22Rv1 (cell line): ENCODE measurements around the gene HOXD12.

Source experiments
- H3K27ac ChIP-seq: fragments of 450-650 bp; 2 replicates; pipeline ENCODE4 v1.5.1; 2017
- ZFX ChIP-seq: fragments of 450-650 bp; IDR thresholded peaks from 2 replicates; pipeline ENCODE4 v1.6.1; 2017; ENCODE audit warnings: antibody characterized with exemption, borderline replicate concordance
- TF ChIP-seq, protein P1 (sequence below): fragments of 450-650 bp; IDR thresholded peaks from 2 replicates; pipeline ENCODE4 v1.5.1; 2017; ENCODE audit warnings: mild to moderate bottlenecking

HOXD12 gene

DNA sequence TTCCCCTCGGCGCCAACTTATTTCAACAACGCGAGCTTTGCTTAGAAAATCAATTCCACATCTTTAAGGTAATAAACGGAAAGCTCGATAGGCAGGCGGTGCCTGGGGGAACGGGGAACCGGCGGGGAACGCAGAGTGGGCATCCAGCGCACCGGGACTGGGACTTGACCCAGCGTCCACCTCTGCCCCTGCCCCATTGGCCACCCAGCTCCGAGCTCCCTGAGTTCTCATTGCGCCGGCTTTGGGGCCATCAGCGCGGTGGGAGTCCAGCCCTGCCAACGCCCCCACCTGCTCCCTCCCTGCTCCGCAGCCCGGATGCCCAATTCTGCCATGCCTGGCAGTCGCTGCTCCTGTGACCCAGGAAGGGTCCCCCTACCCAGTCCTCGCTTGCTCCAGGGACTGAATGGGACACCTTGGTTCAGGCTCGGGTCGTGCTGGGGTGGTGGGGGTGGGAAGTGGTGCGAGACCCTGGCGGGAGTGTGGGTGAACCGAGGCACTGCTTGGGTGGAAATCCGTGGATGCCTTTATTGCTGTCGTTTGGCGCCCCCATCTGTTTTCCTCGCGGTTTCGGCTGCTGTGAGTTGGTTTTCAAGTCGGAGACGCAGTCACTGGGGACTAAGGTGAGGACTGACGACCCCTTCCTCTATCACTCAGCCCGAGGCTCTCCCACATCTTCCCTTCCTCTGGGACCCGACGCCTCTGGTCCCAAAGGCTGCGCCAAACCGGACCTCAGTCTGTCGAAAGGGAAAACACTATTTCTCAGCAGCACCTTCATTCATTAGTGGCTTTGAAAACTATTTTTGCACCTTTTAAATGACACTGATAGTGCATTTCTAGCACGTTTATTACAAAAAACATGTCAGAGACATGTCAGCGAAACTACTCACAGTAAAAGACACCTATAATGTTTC is 13.5 kb upstream of the HOXD12 start:
- TF ChIP-seq, protein P1, sequence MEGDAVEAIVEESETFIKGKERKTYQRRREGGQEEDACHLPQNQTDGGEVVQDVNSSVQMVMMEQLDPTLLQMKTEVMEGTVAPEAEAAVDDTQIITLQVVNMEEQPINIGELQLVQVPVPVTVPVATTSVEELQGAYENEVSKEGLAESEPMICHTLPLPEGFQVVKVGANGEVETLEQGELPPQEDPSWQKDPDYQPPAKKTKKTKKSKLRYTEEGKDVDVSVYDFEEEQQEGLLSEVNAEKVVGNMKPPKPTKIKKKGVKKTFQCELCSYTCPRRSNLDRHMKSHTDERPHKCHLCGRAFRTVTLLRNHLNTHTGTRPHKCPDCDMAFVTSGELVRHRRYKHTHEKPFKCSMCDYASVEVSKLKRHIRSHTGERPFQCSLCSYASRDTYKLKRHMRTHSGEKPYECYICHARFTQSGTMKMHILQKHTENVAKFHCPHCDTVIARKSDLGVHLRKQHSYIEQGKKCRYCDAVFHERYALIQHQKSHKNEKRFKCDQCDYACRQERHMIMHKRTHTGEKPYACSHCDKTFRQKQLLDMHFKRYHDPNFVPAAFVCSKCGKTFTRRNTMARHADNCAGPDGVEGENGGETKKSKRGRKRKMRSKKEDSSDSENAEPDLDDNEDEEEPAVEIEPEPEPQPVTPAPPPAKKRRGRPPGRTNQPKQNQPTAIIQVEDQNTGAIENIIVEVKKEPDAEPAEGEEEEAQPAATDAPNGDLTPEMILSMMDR, result peak; percentile 52
- no peak for TF ChIP-seq ZFX
- H3K27ac ChIP-seq, result no peak overlapping the region

DNA sequence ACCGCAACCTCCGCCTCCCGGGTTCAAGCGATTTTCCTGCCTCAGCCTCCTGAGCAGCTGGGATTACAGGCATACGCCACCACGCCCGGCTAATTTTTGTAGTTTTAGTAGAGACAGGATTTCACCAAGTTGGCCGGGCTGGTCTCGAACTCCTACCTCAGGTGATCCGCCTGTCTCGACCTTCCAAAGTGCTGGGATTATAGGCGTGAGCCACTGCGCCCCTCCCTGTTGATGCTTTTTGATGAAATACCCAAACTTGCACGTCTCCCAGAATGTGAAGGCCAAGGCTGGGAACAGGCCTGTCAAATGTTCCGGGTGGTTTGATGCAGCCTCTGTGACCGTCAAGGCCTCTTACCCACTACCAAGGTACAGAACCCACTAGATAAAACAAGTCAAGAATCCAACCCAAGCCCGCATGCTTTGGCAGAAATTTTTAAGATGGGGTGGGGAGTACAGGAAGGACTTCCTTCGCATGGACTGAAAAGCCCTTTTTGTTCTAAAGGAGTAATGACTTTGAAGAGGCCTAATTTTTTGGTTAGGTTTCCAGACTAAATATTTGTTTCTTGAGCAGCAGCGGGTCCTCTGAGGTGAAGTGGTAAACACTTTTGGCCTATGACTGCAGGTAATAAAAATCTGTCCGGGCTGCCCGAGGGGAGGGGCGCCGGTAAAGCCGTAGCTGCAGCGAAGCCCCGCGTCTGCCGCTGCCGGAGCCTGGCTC is 12.1 kb upstream of the HOXD12 start:
- TF ChIP-seq, protein P1, result no peak
- TF ChIP-seq ZFX, result no peak

DNA sequence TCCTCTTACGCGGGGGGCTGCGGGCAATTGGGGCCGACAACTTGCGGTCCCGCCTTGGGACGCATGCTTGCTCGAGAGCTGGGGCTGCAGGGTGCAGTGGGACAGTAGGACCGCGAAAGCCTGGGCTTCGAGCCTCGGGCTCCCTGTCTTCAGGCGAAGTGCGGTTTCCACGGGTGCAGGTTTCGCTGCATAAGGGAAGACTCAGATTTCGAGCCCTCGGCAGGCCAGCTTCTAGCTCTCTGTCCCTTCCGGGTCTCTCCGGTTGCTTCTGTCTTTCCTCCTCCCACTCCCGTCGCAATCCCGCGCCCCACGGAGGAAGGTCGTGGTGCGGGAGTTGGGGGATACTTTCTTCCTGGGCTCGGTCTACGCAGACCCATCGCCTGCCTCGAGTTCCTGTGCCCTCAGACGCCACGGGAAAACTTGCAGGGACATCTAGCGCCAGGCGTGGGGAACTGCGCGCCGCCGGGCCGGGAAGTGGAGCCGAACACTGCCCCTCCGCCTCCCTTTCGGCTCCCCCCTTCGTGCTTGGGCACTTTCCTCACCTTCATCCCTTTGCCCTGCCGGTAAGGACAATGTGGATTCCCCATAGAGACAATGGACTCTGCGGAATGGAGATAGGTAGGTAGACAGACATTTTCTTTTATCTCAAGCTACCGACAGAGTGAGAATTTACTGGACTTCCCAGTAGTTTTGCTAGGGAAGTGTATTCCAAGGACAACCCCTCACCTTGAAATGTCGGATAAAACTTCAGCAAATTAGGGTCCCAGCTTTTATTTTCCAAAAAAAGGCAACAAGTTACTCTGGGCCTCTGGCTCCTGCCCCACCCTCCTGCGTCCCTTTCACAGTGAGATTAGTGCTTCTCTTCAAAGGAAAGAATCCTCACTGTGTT is 11.3 kb upstream of the HOXD12 start:
- no peak overlapping the region for H3K27ac ChIP-seq

More for the DNA sequence above, 12.1 kb upstream of the HOXD12 start:
- H3K27ac ChIP-seq, result no peak overlapping the region

DNA sequence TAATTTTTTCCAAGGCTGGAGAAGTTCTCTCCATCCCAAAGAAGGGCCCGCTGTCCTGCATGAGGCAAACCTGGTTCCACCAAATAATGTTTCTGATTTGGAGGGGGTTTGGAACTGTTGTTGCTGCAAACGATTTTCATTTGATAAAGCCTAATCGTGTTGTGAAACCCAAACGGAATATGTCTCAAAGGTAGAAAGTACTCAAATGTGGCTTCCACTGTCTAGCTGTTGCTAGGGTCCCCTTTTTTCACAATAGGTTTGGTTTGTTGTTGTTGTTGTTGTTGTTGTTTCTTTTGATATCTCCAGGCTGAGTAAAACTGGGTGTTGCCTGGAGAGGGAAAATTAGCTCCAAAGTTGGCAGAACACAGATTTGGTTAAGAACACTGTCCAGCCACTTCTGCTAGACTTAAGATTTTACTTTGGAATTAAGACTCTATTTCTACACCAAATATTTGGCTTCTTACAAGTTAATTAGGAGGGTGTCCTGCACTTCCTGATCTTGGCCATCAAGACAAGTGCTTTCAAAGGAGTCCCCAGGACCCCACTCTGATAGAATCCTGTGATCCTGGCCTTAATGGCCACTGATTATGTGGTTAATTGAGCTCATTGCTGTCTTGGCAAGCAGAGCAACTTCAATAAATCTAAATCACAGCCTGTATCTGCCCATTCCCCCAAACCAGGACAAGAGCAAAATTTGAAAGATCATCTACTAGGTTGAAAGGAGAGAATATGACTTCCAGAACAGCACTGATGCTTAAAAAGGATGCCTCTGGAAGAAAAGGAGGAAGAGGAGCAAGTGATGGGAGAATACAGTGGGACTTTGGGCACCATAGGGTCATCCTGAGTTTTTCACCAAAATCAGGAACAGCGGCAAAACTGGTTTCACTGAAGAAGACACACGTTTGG is 10.4 kb upstream of the HOXD12 start:
- TF ChIP-seq, protein P1, result no peak
- no peak for TF ChIP-seq ZFX
- H3K27ac ChIP-seq, result no peak overlapping the region

More for the DNA sequence above, 11.3 kb upstream of the HOXD12 start:
- TF ChIP-seq, protein P1, result peak; percentile 71
- no peak for TF ChIP-seq ZFX

DNA sequence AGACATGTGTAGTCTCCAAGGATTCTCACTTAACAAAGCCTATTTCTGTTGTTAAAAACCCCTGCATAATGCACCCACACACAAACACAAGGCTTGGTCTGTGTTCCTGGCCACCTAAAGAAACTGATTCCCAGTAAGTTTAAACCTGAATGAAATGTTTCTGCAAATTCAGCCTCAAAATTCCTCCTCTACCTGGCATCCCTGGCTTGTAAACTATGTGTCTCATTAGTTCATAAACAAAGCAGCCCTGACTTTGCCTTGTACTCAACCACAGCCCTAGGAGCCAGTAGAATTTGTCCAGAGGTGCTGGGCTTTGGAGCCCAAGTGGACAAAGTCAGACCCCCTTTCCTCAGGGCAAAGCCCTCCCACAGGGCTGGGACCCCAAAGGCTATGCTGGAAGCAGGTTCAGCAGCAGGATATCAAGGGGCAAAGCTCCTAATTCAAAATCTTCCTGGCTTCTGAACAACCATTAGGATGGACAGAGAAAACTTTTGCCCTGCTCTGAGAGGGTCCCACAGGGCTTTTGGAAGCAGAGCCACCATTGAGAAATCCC is 9.7 kb upstream of the HOXD12 start:
- TF ChIP-seq, protein P1, result no peak
- H3K27ac ChIP-seq, result no peak overlapping the region

DNA sequence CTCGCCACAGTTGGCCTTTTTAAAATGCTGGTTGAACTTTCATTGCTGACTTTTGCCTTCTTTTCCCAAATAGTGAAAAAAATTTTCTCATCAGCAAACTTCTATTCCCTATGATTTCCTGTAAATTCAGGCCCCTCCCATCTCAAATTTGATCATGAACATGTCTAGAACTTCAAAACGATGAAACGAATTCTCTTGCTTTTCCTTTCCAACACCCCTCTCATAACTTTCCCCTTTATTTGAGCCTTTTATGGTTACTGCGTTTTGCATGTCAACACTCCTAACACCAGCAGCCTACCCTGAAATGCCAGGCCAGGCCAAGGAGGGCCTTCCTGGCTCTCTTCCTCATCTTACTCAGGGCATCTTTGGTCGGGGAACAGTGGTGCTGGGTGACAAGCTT is 8.7 kb upstream of the HOXD12 start:
- no peak overlapping the region for H3K27ac ChIP-seq
- no peak for TF ChIP-seq ZFX
- TF ChIP-seq, protein P1, result no peak
